ENCODE data around the gene PPFIBP1. TPM values are rescaled to one million over a fixed set of nuclear protein-coding genes. Genes with fewer than 3 reads are reported as not detected.

PPFIBP1 gene
- total and polyA plus RNA-seq, 9 of the 15 experiments (the other 6 are each of a cell fraction or from before 2014, with no cell fraction given), result 0.46 to 3.5 (median 1.8) TPM

DNA sequence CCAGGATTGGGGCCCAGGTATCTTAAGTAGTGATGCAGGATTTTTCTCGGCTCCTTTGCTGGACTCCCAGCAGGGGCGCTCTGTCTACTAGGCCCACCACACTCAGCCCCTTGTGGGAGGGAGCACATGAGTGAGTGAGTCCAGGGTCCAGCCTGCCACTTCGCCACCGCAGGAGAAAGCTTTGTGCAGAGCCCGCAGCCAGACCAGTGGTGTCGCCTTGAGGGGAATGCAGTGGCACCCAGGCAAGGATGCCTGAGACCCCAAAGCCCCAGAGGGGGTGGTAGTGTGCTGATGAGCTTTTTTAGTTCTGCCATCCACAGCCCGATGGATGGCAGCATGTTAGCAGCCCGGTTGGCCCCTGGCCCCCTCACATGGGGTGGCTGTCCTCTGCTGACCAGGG, 181.3 kb downstream of the PPFIBP1 start:
- TF ChIP-seq ZZZ3 (IDR thresholded peaks at IDR 0.05), result no peak
- TF ChIP-seq, protein P1, sequence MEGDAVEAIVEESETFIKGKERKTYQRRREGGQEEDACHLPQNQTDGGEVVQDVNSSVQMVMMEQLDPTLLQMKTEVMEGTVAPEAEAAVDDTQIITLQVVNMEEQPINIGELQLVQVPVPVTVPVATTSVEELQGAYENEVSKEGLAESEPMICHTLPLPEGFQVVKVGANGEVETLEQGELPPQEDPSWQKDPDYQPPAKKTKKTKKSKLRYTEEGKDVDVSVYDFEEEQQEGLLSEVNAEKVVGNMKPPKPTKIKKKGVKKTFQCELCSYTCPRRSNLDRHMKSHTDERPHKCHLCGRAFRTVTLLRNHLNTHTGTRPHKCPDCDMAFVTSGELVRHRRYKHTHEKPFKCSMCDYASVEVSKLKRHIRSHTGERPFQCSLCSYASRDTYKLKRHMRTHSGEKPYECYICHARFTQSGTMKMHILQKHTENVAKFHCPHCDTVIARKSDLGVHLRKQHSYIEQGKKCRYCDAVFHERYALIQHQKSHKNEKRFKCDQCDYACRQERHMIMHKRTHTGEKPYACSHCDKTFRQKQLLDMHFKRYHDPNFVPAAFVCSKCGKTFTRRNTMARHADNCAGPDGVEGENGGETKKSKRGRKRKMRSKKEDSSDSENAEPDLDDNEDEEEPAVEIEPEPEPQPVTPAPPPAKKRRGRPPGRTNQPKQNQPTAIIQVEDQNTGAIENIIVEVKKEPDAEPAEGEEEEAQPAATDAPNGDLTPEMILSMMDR (IDR thresholded peaks at IDR 0.05 in 2 of 3, conservative IDR thresholded peaks at IDR 0.05 in 1 of 3; ENCODE audit: insufficient read depth in 2 of 3, low read depth in 1 of 3, low read length in 3 of 3), result peak; percentile 5 to 26 (median 23); a peak in 3 of 6 replicates
- no peak for TF ChIP-seq POLR2A (conservative IDR thresholded peaks at IDR 0.05)
- no peak for TF ChIP-seq SMARCA5 (IDR thresholded peaks at IDR 0.05)
- Histone ChIP-seq H3K9ac (ENCODE audit: insufficient read depth in 1 of 2, low read depth in 2 of 2, low read length in 2 of 2) (peak overlapping the region in 1 of 2 experiments; percentile 59; a peak in 1 of 4 replicates), H4K20me1 (replicated peaks; ENCODE audit: control insufficient read depth, insufficient read depth, low read length) (no peaks in the 10 kb centered on the region; the same call in 1 of the 2 replicates), H2AFZ (ENCODE audit: low read depth, low read length) (no peak overlapping the region), H3K4me3 (no peak overlapping the region), H3K79me2 (ENCODE audit: control insufficient read depth, insufficient read depth, low read length) (no peaks in the 10 kb centered on the region; the same call in 2 of the 3 replicates), H3K4me1 (replicated peaks in 1 of 2; ENCODE audit: control insufficient read depth in 2 of 2, insufficient read depth in 2 of 2, low read length in 2 of 2) (peaks cover 0 to 6% of the 10 kb centered on the region in 2 experiments; a peak in 2 of 5 replicates), H3K9me3 (replicated peaks; ENCODE audit: control insufficient read depth, insufficient read depth, low read depth, low read length) (no peaks in the 10 kb centered on the region), H3K27ac (ENCODE audit: extremely low read depth, low read depth, low read length) (no peak overlapping the region), H3K9me1 (ENCODE audit: control insufficient read depth, insufficient read depth, low read length) (no peaks in the 10 kb centered on the region), H3K27me3 (ENCODE audit: control insufficient read depth in 2 of 2, insufficient read depth in 2 of 2, low read length in 2 of 2) (peaks cover 4 to 12% of the 10 kb centered on the region in 2 experiments; a peak in 4 of 5 replicates), H3K4me2 (ENCODE audit: insufficient read depth, low read length) (no peak overlapping the region), H3K36me3 (ENCODE audit: control insufficient read depth, insufficient read depth, low read length) (no peaks in the 10 kb centered on the region)
- peak in 1 of 4 experiments; percentile 9 for DNase-seq (ENCODE audit: extremely low read depth in 1 of 4, low spot score in 3 of 4)
- POLR2A ChIA-PET, result no interaction called here
- FAIRE-seq, result no peak
- CTCF ChIA-PET (ENCODE audit: low intra/inter-chr PET ratio), result no interaction called here
- in situ Hi-C loops (cut with MboI), result no loop called here
- BruUV-seq (replicated peaks), result no TSS peak
- intact Hi-C loops (cut with micrococcal nuclease), result no loop called here
- peak; percentile 51 for ATAC-seq
- 49% methylated on average over 7 of the region's 8 CpGs for WGBS (ENCODE audit: insufficient coverage, low coverage, missing lambda C conversion rate)

DNA sequence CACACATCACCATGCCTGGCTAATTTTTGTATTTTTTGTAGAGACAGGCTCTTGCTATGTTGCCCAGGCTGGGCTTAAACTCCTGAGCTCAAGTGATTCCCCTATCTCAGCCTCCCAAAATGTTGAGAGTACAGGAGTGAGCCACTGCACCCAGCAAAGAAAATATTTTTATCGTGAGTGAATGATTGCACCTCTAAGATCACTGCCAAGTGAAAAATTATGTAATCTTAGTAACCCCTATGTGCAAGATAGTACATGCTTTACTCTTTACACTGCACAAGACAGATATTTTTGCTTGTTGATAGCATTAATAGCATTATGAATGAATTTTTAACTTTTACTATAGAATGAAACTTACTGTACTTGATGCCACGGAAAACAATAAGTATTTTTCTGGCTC, 183.2 kb downstream of the PPFIBP1 start:
- no peak for TF ChIP-seq ZNF12 (CRISPR knock-in tag; IDR thresholded peaks at IDR 0.05)
- TF ChIP-seq ZNF3 (CRISPR knock-in tag; IDR thresholded peaks at IDR 0.05), result no peak
- TF ChIP-seq ZNF316 (IDR thresholded peaks at IDR 0.05), result no peak
- no peak for TF ChIP-seq MEF2A (IDR thresholded peaks at IDR 0.05; ENCODE audit: control insufficient read depth, low read depth, low read length)
- DNase-seq (ENCODE audit: extremely low read depth in 1 of 4, low spot score in 3 of 4) (no peak), ATAC-seq (no peak), FAIRE-seq (no peak)
- Histone ChIP-seq H3K9ac (ENCODE audit: insufficient read depth in 1 of 2, low read depth in 2 of 2, low read length in 2 of 2) (no peak overlapping the region), H2AFZ (ENCODE audit: low read depth, low read length) (no peak overlapping the region), H4K20me1 (replicated peaks; ENCODE audit: control insufficient read depth, insufficient read depth, low read length) (no peaks in the 10 kb centered on the region; the same call in none of the 2 replicates), H3K4me2 (ENCODE audit: insufficient read depth, low read length) (no peak overlapping the region), H3K27me3 (ENCODE audit: control insufficient read depth in 2 of 2, insufficient read depth in 2 of 2, low read length in 2 of 2) (no peaks in the 10 kb centered on the region; a peak in 1 of 5 replicates), H3K36me3 (ENCODE audit: control insufficient read depth, insufficient read depth, low read length) (peaks cover 3% of the 10 kb centered on the region; the same call in 1 of the 3 replicates), H3K27ac (ENCODE audit: extremely low read depth, low read depth, low read length) (no peak overlapping the region), H3K9me3 (replicated peaks; ENCODE audit: control insufficient read depth, insufficient read depth, low read depth, low read length) (no peaks in the 10 kb centered on the region), H3K9me1 (ENCODE audit: control insufficient read depth, insufficient read depth, low read length) (no peaks in the 10 kb centered on the region), H3K79me2 (ENCODE audit: control insufficient read depth, insufficient read depth, low read length) (peaks cover 19% of the 10 kb centered on the region), H3K4me3 (no peak overlapping the region), H3K4me1 (replicated peaks in 1 of 2; ENCODE audit: control insufficient read depth in 2 of 2, insufficient read depth in 2 of 2, low read length in 2 of 2) (peaks cover 7 to 11% of the 10 kb centered on the region in 2 experiments; a peak in 3 of 5 replicates)
- CTCF ChIA-PET (ENCODE audit: low intra/inter-chr PET ratio), result no interaction called here
- intact Hi-C loops (cut with micrococcal nuclease) (no loop called here), in situ Hi-C loops (cut with MboI) (no loop called here)
- no TSS peak for BruUV-seq (replicated peaks)
- 8% methylated on average over 2 of the region's 2 CpGs for WGBS (ENCODE audit: insufficient coverage, low coverage, missing lambda C conversion rate)
- POLR2A ChIA-PET, result no interaction called here

Data from K562 (cell line).